CD4-positive, alpha-beta T cell treated with Interleukin-15 for 4 hours (primary cell): ENCODE results near the gene PROSER2.
A peak's percentile ranks its signal among the peaks of the same experiment; 100 is the strongest.
"Not testable (repeated sequence)": the region's sequence is repeated elsewhere in the genome, so short reads cannot be mapped to it uniquely, and the experiment has no call there.

Source experiments
- DNase-seq: peaks from one replicate; pipeline ENCODE4 v3.0.0-alpha.2; 2020; ENCODE audit warnings: low spot score

PROSER2 gene

GRCh38 chr10:11835704-11836103 is 12.5 kb downstream of the PROSER2 start:
- no peak for DNase-seq

- no peak for DNase-seq
Measured at GRCh38 chr10:11837372-11838161, 14.4 kb downstream of the PROSER2 start.

- DNase-seq, result no peak
Measured at GRCh38 chr10:11838298-11838852, 15.2 kb downstream of the PROSER2 start.

GRCh38 chr10:11841375-11841774 is 18.2 kb downstream of the PROSER2 start:
- no peak for DNase-seq

- DNase-seq, result no peak
Measured at GRCh38 chr10:11842411-11842810, 19.3 kb downstream of the PROSER2 start.

GRCh38 chr10:11845113-11845512 is 22.0 kb downstream of the PROSER2 start:
- no peak for DNase-seq

GRCh38 chr10:11846542-11846941 is 23.4 kb downstream of the PROSER2 start:
- no peak for DNase-seq

GRCh38 chr10:11849277-11849676 is 26.1 kb downstream of the PROSER2 start:
- DNase-seq, result no peak

- DNase-seq, result no peak
Measured at GRCh38 chr10:11849911-11850310, 26.8 kb downstream of the PROSER2 start.

- no peak for DNase-seq
Measured at GRCh38 chr10:11851910-11852309, 28.8 kb downstream of the PROSER2 start.

GRCh38 chr10:11852637-11853036 is 29.5 kb downstream of the PROSER2 start:
- not testable (repeated sequence) for DNase-seq

GRCh38 chr10:11853468-11853867 is 30.3 kb downstream of the PROSER2 start:
- no peak for DNase-seq

GRCh38 chr10:11854301-11854700 is 31.1 kb downstream of the PROSER2 start:
- no peak for DNase-seq

GRCh38 chr10:11856089-11856488 is 32.9 kb downstream of the PROSER2 start:
- DNase-seq, result no peak

- DNase-seq, result no peak
Measured at GRCh38 chr10:11856678-11857077, 33.5 kb downstream of the PROSER2 start.

GRCh38 chr10:11858093-11858492 is 34.9 kb downstream of the PROSER2 start:
- DNase-seq, result no peak

GRCh38 chr10:11861341-11861740 is 38.2 kb downstream of the PROSER2 start:
- no peak for DNase-seq

- no peak for DNase-seq
Measured at GRCh38 chr10:11861811-11862428, 38.8 kb downstream of the PROSER2 start.

- peak; percentile 48 for DNase-seq
Measured at GRCh38 chr10:11863353-11864109, 40.4 kb downstream of the PROSER2 start.

- DNase-seq, result no peak
Measured at GRCh38 chr10:11864727-11865126, 41.6 kb downstream of the PROSER2 start.

GRCh38 chr10:11865561-11865960 is 42.4 kb downstream of the PROSER2 start:
- DNase-seq, result no peak

GRCh38 chr10:11866199-11866925 is 43.2 kb downstream of the PROSER2 start:
- no peak for DNase-seq
